Stimulated activated CD4-positive, alpha-beta T cell treated with anti-CD3 and anti-CD28 coated beads, Interleukin-1b, Interleukin-23, amount 100 ng/mL, for 24 hours (primary cell): ENCODE measurements around the gene SIKE1.
"Not testable (repeated sequence)": the region's sequence is repeated elsewhere in the genome, so short reads cannot be mapped to it uniquely, and the experiment has no call there.

Source experiments
- DNase-seq, 4 experiments: peaks; one replicate each; pipeline ENCODE4 v3.0.0-alpha.2; 2020; ENCODE audit warnings: low read depth in 4 of 4, low spot score in 1 of 4

The SIKE1 gene

DNA sequence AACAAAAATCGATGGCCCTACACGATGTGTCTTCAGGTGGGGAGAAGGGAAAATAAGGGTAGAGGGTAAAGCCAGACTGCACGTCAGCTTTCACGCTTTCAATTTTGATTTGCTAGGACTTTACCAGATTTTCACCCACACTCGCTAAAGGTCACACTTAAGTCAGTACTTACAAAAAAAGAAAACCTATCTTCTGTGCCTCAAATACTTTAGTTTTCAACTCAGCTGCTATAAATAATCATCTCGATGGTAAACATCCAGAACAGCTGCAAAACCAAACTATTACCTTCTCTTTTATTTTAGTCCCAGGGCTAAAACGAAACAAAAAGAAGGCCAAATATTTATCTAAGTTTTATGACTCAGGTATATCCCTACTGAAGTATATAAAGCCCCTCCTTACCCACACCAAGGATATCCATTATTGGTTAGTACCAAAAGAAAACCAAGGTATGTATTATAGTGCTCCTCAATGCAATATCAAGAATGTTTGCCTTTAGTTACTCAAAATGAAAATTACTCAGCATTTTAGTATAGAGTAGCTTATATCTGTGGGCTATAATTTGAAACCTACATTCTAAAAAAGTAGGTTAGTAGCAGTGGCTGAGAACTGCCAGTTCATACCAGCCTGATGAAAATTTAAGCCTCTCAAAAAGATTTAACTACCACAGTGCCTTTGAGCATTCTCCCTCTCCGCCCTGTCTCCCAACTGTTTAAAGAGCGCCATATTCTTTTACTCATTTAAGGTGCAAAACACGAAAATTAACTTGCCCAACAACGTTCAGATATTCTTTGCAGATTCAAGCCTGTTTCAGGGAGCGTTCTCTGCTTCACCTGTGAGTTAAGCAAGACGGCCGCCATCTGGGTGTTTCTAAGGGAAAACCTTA is 24.2 kb downstream of the SIKE1 start:
- DNase-seq: no peak

DNA sequence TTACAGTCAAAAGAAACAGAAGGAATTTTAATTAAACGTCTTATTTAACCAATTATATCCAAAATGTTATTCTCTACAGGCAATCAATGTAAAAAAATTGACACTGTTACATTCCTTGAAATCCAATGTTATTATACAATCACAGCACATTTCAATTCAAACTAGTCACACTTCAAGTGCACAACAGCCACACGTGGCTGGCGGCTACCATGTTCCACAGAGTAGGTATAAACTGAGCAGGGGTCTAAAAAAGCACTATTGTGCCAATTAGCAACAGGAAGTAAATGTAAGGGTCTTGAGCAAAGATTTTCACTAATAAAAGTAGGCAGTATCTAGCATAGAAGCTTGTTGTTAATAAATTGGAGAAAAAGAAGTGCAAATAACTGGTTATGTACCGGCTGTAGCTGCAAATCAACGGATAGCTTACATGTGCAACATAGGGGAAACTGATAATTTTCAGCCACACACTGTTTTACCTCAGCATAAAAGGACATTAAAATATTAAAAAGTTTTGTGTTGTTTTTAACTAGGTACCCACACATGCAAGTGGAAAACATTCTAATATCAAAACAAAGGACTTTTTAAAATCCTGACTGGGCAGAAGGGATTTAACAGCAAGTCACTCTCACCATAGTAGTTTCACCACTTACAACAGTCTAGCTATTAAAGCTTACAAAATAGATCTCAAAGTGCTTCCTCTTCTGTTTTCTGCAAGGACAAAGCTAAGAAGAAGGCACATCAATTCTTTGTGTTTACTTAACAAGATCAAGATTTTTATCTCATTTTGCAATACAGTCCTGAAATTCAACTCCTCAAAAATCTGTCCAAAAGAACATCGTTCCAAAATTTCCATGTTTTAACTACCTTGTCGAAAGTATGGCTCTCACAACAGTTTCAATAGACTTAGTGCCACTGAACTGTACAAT is 25.2 kb downstream of the SIKE1 start:
- DNase-seq: no peak

DNA sequence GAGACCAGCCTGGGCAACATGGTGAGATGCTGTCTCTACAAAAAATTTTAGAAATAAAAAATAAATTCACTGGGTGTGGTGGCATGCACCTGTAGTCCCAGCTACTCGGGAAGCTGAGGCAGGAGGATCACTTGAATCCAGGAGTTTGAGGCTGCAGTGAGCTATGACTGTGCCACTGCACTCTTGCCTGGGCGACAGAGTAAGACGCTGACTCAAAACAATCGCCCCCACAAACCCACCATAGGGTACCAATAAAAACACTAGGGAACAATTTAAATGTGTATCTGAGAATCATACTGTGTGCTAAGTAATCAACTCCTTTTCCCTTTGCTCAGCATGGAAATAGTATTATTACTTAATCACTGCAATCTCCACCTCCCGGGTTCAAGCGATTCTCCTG is 26.8 kb downstream of the SIKE1 start:
- not testable (repeated sequence) for DNase-seq

DNA sequence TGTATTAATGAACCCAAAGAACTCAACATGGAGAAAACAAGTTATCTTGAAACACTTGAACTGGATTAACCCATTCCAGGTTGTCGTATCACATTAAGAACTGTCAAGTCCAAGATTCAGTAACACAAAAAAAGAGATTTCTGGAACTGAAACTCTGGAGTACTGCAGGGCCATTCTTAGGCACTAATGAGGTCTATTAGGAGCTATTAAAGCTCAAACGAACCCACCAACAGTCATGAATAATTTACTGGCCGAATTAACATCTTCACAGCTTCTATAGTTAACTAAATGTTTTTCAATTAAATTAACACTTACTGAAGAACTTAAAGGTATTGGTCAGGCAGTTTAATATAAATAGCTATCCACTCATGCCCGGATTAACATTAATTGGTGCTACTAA is 27.3 kb downstream of the SIKE1 start:
- DNase-seq: no peak

DNA sequence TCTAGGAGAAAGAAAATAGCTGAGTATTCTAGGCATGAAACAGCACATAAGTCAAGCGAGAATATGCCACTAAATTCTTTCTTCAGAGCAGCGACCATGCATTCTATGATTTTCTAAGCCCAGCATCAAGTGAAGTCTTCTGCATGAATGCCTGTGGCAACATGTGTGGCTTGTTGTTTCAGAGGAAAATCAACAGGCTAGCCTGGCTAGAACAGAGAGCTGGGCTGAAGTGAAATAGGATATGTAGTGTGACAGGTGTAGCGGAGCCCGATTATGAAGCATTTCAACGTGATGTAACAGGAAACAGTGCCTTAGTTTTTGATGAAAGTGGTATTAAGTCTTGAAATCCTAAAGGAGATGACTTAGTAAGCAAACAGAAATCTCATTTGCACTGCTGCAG is 29.7 kb downstream of the SIKE1 start:
- DNase-seq: no peak

DNA sequence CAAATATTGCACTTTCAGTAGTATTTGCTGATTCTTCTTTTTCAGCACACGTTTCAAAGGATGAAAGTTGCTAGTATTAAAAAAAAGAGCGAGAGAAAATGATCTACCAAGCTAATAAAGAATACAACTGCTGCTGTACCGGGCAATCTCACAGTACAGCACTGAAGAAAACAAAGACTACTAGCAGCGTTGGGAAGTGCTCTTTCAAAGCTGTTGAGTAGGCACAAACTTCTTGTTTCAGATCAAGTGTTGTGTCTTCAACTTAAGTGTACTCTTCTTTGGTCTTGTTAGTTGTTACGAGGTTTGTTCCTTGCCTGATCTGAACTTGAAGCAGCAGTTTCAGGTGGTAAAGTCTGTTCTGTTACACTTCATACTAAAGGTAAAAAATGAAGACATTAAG is 30.6 kb downstream of the SIKE1 start:
- DNase-seq: no peak

DNA sequence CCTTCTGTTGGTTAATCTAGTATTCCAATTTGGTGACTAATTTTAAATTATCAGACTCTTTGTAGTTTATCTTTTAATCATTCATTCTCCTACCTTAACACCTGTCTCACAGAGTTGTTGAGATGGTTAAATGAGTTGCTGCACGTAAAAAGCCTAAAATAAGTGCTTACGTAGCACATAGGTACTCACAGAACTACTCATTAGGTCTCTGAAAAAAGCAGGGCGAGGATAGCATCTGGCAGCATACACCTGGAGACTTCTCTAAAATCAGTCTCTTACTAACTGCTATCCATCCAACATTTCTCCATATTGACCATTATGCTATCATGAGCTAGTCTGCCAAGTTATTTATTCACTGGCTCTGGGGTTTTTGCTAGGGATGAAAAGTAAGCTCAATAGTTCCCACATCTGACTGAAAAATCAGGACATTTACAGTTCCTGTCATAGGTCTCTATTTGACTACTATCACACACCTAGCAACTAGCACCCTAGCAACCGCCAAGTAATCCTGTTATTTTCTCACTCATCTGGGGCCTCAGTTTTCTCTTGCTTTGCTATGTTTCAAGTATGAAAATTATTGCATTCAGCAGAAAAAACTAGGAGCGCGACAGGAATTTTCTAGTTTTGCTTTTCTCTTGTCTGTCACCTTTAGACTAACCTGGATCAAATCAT is 33.9 kb downstream of the SIKE1 start:
- DNase-seq: no peak

DNA sequence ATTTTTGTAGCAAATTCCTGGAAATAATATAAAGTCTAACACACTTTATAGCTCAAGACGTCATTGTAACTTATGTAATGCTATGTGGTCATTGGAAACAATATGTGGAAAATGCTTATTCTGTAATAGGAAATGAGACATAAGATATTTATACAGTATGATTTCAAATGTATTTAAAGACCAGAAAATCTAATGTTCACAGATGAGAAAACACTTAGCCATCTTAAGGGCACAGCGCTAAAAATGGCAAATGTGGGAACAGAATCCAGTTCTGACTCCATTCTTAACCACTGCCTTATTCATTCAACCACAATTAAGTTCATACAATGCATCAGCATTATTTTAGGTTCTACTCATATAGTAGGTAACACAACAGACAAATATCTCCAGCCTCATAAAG is 35.2 kb downstream of the SIKE1 start:
- no peak for DNase-seq

DNA sequence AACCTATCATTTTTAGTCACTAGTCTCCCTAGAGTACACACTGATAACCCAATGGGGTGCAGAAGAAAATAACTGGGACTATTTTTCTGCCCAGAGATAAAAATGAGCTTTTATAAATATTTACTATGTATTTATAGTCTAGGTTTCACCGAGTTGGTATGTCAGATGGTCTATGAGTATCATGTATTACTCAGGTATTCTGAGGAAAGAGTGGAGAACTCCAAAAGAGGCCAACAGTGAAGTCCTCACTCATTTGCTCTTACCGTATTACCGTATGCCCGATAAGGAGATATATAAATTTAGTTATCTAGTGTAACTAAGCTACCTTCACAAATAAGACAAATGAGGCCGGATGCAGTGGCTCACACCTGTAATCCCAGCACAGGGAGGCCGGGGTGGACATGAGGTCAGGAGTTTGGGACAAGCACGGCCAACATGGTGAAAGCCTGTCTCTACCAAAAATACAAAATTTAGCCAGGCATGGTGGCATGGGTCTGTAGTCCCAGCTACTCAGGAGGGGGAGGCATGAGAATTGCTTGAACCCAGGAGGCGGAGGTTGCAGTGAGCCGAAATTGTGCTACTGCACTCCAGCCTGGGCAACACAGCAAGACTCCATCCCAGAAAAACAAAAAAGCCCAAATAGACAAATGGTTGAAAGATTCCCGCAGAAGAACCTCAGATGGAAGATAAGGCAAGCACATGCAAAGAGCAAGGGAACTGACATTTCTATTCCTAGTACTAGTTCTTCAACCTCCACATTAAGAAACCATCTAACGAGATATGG is 38.3 kb downstream of the SIKE1 start:
- no peak for DNase-seq

DNA sequence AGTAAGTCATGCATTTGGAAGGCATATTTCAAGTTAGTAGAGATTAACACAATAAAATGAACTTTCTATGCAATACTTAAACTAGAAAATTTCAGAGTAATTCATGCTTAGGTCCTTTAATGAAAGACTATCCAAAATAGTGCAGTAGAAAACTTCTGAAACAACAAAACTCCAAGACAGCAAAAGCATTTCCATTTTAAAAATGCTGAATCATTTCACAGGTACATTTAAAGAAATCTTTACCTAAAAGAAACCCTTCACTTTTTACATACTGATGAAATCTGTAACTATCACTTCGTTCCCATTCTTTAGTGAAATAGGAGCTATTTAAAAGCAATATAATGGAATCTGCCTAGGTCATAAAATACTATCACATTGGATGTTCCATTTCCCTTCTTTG is 40.2 kb downstream of the SIKE1 start:
- DNase-seq: no peak

DNA sequence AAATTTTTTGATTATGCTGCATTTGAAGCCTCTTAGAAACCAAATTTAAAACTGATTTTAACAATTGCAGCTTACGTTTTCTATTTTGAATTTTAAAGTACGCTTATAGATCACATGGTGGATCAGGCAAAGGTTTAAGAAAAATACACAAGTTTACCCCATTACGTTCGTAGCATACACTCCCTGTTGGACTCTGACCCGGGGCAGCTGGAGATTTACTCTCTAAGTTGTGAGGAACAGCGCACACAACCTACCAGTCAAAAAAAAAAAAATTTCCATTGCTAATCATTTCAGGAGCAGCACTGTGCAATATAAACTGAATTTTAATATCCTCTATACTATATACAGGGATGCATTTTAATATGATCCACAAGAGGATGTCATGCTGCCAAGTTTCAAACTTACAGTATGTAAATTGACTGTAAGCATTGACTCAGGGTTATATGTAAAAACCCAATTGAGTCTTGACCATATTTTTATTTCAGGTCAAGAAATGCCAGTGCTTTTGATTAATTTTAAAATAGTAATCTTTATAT is 43.1 kb downstream of the SIKE1 start:
- no peak for DNase-seq

DNA sequence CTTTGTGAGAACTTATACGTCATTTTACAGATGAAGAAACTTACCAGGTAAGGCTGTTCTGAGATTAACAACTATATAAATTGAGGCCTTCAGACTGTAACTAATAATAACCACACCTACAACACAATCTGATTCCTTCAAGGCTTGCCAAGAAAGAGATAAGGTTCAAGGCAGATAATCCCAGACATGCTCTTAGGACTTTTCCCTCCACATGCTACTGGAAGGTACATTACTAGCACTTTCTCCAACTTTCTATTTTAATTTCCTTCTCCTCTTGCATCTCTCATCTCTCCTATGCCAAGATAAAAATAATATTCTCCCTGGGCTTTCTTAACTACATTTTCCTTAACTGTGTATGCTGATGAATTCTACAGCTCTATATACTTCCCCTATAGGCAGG is 45.0 kb downstream of the SIKE1 start:
- DNase-seq: no peak

DNA sequence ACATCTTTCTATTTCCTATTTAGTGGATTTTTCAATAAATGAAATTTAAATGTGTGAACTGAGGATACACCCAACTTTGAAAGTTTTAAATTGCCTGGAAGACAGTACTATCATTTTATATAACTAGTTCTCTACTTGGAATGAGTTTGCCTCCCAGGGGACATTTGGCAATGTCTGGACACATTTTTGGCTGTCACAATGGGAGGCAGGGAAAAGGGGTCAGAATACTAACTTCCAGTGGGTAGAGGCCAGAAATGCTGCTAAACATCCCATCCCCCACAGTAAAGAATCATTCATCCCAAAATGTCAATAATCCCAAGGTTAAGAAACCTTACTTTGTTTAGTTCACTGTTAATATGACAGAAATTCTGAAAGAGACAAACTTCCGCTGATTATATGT is 50.7 kb downstream of the SIKE1 start:
- DNase-seq: no peak

DNA sequence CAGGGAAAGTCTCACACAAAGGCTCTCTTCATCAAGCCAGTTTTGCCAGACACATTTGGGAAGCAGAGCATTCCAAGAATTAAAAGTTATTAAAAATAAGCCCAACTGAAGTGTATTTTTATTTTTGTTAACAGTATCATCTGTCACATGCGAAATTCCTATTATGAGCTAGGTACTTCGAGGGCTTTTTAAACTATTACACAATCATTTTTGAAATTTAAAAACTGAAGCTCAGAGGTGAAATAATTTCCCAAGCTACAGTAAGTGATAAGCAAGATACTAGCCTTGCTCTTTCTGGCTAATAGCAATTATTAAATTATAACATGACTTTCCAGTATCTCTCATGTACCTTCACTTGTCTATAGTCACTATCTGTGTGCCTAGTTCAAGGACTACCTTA is 51.9 kb downstream of the SIKE1 start:
- no peak for DNase-seq

DNA sequence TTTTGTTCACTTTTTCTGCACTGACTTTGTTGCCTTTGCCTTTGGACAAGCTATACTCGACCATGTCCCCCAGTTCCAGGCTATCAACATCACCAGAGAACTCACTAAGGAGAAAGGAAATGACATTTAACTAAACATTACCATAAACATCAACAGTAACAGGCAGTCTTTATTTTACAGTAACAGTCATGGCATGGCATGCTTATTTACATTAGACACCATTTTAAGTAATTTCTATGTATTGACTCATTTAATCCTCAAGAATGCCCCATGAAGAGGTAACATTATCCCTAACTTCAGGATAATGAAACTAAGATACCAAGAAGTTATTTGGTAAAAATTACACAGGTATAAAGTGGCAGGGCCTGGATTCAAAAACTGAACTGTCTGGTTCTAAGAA is 55.3 kb downstream of the SIKE1 start:
- DNase-seq: no peak

DNA sequence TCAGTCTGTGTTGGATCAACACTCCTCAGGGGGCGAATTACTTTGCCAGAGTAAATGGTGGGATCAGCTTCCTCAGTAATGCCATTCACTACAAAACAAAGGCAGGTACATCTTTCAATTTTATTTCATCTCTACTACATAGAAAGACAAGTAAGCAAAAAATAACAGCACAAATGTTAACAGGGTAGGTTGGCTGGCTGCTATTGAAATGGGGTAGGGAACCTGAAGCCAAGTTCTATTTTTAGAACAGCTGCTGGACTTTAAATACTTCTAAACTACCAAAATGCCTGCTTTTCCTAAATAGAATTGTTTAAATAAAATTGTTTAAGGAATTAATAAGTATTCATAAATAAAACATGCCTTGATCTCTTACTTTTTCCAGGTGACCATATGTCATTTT is 56.6 kb downstream of the SIKE1 start:
- no peak for DNase-seq

DNA sequence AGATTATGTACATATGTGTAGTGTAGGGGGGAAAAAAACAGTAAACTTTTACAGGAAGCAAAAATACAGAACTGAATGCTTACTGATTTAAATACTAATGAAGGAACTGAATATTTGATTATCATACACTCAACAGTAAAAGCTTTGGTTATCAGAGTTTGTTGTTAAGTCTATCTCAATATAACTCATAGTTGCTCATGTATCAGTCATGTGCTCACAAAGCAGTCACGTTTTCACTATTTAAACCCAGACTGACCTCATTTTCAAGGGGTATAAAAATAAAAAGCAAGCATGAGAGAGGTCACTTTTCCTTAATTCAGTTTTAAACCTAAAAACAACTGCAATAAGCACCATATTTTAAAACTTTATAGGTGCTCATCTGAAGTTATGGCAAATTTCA is 57.0 kb downstream of the SIKE1 start:
- DNase-seq: no peak

DNA sequence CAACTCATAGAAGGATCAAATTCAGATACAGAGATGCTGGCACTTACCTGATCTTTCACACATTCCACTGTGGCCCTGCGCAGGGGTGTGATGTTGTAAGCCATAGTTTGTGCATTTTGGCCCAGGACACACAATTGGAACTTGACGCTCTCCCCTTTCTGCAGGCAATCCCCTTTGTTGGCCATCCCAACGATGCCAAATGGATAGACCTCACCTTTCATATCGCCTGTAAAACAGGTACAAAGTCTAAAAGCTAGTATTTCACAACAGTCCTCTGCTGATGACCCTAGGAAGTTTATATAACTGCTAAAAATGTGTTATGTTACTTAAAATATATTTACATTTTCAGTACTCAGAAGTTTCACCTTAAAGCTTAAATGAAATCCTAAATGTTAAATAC is 60.0 kb downstream of the SIKE1 start:
- no peak for DNase-seq
